Mucosa of rectum (tissue), 2 donors: ENCODE measurements around the gene PITRM1.

Experiments used
- H3K27ac ChIP-seq, 2 donors: one replicate each; pipeline ENCODE4 v1.7.0; 2013; ENCODE audit warnings: inconsistent platforms in 2 of 2, low read depth in 2 of 2, low read length in 2 of 2
- H3K27me3 ChIP-seq, 2 donors: one replicate each; pipeline ENCODE4 v1.7.0; 2013; ENCODE audit warnings: low read length in 2 of 2; ENCODE audit not compliant: control insufficient read depth in 2 of 2, insufficient read depth in 2 of 2
- H3K36me3 ChIP-seq, 2 donors: one replicate each; pipeline ENCODE4 v1.7.0; 2013; ENCODE audit warnings: low read length in 2 of 2; ENCODE audit not compliant: control insufficient read depth in 2 of 2, insufficient read depth in 2 of 2
- H3K4me1 ChIP-seq, 2 donors: one replicate each; pipeline ENCODE4 v1.7.0; 2013; ENCODE audit warnings: low read length in 2 of 2, mild to moderate bottlenecking in 1 of 2; ENCODE audit not compliant: control insufficient read depth in 2 of 2, insufficient read depth in 2 of 2
- H3K4me3 ChIP-seq, 2 donors: one replicate each; pipeline ENCODE4 v1.7.0; 2013; ENCODE audit warnings: low read length in 2 of 2
- H3K9ac ChIP-seq, 2 donors: one replicate each; pipeline ENCODE4 v1.7.0; 2013; ENCODE audit warnings: low read length in 2 of 2, low read depth in 1 of 2, mild to moderate bottlenecking in 1 of 2
- H3K9me3 ChIP-seq, 2 donors: one replicate each; pipeline ENCODE4 v1.7.0; 2013; ENCODE audit warnings: low read length in 2 of 2; ENCODE audit not compliant: control insufficient read depth in 2 of 2
- donor health status: healthy.
- donor health status: Normal muscosa, but diverticular disease.

PITRM1 gene

GRCh38 chr10:3095373-3096139 lies 77.0 kb downstream of the PITRM1 start:
- Histone ChIP-seq H3K4me1 (peaks cover 12 to 20% of the 10 kb centered on the region in 2 donors), H3K36me3 (peaks cover 3 to 13% of the 10 kb centered on the region in 2 donors), H3K9me3 (no peaks in the 10 kb centered on the region), H3K27me3 (no peaks in the 10 kb centered on the region), H3K9ac (peak overlapping the region in 1 of 2 donors; percentile 7), H3K4me3 (peak overlapping the region; percentile 27 to 51), H3K27ac (peak overlapping the region; percentile 53 to 67)

- Histone ChIP-seq H3K9me3 (no peaks in the 10 kb centered on the region), H3K27ac (peak overlapping the region; percentile 53 to 67), H3K4me1 (peaks cover 12 to 20% of the 10 kb centered on the region in 2 donors), H3K9ac (no peak overlapping the region), H3K36me3 (peaks cover 3 to 8% of the 10 kb centered on the region in 2 donors), H3K4me3 (no peak overlapping the region), H3K27me3 (no peaks in the 10 kb centered on the region)
Observed at GRCh38 chr10:3094609-3095036, 78.0 kb downstream of the PITRM1 start.

DNA sequence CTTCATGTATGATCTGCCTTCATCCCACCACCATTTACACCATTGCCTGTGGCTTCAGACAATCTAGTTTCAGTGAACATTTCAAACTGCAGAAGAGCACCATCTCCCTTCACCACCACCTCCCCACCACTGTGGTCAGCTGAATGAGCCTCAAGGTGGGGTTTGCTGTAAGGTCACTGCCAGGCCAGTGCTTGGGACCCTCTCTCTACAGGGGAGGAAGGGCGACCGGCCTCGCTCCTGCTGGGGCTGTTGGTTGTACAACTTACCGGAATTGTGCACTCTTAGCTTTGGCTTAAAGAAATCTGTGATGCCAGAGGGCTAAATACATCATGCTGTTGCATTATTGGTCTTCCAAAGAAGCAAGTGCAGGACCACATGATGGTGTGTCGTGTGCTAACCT lies 78.6 kb downstream of the PITRM1 start:
- H3K9me3 ChIP-seq, result no peaks in the 10 kb centered on the region
- H3K36me3 ChIP-seq, result peaks cover 2 to 3% of the 10 kb centered on the region in 2 donors
- no peak overlapping the region for H3K9ac ChIP-seq
- no peak overlapping the region for H3K4me3 ChIP-seq
- peaks cover 12 to 20% of the 10 kb centered on the region in 2 donors for H3K4me1 ChIP-seq
- H3K27ac ChIP-seq, result no peak overlapping the region
- no peaks in the 10 kb centered on the region for H3K27me3 ChIP-seq

GRCh38 chr10:3091921-3092320 lies 80.7 kb downstream of the PITRM1 start:
- Histone ChIP-seq H3K9me3 (no peaks in the 10 kb centered on the region), H3K27me3 (no peaks in the 10 kb centered on the region), H3K4me3 (no peak overlapping the region), H3K27ac (no peak overlapping the region), H3K36me3 (peaks cover 0 to 3% of the 10 kb centered on the region in 2 donors), H3K9ac (no peak overlapping the region), H3K4me1 (peaks cover 12 to 20% of the 10 kb centered on the region in 2 donors)

- Histone ChIP-seq H3K27ac (no peak overlapping the region), H3K36me3 (peaks cover 0 to 3% of the 10 kb centered on the region in 2 donors), H3K4me1 (peaks cover 7 to 15% of the 10 kb centered on the region in 2 donors)
Observed at GRCh38 chr10:3090914-3091787, 81.4 kb downstream of the PITRM1 start.

DNA sequence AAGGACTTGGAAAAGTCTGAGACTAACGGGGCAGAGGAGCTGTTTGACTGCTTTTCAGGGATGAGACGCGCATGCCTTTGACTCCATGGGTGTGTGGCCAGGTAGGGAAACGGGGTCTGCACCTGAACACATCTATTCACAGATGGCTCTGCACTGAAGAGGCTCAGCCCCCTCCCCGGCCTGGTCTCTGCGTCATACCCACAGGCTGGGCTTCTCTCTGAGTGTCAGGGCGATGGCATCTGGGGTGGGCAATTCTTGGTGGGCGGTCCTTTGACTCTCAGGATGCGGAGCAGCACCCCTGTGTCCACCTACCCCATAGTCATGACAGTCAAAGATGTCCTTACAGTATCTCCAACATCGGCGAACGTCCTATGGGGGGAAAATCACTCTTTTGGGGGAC lies 82.2 kb downstream of the PITRM1 start:
- peaks cover 0 to 8% of the 10 kb centered on the region in 2 donors for H3K4me1 ChIP-seq

More at GRCh38 chr10:3090914-3091787, 81.4 kb downstream of the PITRM1 start:
- no peaks in the 10 kb centered on the region for H3K9me3 ChIP-seq
- H3K4me3 ChIP-seq, result no peak overlapping the region
- no peaks in the 10 kb centered on the region for H3K27me3 ChIP-seq
- no peak overlapping the region for H3K9ac ChIP-seq

More for the DNA sequence above, 82.2 kb downstream of the PITRM1 start:
- no peak overlapping the region for H3K27ac ChIP-seq
- H3K9me3 ChIP-seq, result no peaks in the 10 kb centered on the region
- no peak overlapping the region for H3K4me3 ChIP-seq
- H3K27me3 ChIP-seq, result no peaks in the 10 kb centered on the region
- no peak overlapping the region for H3K9ac ChIP-seq
- H3K36me3 ChIP-seq, result peaks cover 0 to 3% of the 10 kb centered on the region in 2 donors
